GM18861 (cell line): ENCODE measurements around the gene CSTF1.

Experiments used
- ATAC-seq: cut with Tn5 transposase; IDR thresholded peaks from one replicate; pipeline ENCODE4 v1.9.1; 2021; ENCODE audit not compliant: unreplicated experiment

CSTF1 gene

DNA sequence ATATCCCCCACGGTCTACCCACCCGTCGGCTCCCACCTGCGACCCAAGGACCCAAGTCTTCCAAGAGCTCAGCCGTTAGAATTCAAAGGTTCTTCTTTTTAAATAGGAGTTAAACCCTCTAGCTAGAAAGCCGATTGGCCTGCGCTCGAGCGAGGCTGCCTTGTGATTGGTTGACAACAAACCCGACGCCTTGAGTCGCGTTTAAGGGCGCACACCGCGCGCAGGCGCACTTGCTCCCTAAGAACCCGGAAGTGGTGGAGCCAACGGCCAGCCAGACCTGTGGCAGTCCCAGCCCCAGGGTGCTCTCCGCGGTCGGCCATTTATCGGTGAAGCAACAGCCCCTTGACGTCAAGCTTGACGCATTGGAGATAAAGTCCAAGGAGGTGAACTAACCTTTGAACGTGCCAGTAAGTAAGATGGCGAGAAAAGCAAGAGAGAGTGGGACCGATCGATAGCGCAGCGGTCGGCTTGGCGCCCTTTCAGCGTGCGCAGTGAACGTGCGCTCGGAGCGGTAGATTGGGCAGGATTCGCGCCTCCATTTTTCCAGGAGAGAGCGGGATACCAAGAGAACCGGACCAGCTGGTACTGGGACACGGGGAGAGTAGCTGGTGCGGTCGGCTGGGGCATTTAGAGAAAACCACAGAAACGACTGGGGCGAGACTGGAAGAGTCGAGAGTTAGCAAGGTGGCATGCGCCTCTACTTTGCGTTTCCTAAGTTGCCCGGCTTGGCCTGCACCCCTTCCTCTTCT lies at the start of gene CSTF1, which contains the start of gene AURKA:
Gene CSTF1 (plus strand): TSS at position 514 of the 749 bp plus-strand sequence. CDS start 2,908 bp downstream, outside the sequence.
Gene AURKA (minus strand): TSS at position 84 of the 749 bp plus-strand sequence. CDS start 4,018 bp downstream, outside the sequence.
- peak; percentile 94 for ATAC-seq

DNA sequence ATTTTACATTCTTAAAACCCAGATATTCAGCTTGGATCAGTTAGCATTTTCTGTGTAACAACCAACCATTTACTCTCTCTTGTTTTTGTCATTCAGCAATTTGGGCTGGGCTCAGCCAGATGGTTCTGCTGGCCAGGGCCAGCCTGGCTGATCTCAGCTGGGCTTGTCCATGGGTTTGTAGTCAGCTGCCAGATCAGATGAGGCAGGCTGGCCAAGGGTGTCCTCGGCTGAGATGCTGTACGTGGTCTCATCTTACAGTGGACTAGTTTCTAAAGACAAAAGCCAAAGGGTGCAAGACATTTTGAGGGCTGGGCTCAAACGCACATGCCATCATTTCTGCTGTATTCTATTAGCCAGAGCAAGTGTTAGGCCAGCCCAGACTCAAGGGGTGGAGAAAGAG lies 49.7 kb upstream of the CSTF1 start:
- no peak for ATAC-seq

DNA sequence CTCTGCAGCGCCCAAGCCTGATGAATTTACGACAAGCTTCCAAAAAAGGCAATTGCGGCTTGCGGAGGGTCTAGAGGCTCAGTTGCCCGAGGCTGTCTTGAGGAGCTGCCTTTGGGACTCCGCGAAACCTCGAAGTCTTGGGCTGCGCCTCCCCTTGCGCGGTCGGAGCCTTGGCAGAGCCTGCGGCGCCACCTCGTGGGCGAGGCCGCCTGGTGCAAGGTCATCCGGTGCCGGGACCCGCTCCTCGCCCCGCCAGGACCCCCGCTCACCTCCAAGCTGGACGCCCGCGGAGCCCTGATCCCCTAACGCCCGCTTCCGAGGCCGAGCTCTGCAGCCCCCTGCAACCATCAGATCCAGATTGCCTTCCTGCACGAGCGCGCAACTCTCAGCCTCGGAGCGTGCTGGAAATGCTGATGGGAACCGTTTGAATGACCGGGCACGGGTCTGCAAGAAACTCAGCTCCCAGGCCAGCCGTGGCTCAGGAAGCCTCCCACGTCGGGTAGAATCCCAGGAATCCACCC lies 48.5 kb upstream of the CSTF1 start:
- peak; percentile 59 for ATAC-seq

DNA sequence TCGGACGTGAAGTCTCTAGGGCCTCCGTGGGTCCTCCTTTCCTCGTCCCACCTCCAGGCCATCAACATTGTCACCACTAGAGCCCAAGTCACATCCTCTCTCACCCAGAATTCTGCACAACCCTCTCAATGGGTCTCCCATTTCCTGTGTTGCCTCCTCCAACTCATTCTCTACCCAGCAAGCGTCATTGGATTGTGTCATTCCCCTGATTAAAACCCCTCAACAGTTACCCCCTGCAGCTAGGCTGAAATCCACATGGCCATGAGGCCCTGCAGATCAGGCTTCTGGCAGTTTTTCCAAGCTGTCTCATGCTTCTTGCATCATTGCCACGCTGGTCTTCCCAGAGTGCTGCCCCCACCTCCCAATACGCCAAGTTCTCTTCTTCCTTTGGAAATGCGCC lies 46.5 kb upstream of the CSTF1 start:
- no peak for ATAC-seq

DNA sequence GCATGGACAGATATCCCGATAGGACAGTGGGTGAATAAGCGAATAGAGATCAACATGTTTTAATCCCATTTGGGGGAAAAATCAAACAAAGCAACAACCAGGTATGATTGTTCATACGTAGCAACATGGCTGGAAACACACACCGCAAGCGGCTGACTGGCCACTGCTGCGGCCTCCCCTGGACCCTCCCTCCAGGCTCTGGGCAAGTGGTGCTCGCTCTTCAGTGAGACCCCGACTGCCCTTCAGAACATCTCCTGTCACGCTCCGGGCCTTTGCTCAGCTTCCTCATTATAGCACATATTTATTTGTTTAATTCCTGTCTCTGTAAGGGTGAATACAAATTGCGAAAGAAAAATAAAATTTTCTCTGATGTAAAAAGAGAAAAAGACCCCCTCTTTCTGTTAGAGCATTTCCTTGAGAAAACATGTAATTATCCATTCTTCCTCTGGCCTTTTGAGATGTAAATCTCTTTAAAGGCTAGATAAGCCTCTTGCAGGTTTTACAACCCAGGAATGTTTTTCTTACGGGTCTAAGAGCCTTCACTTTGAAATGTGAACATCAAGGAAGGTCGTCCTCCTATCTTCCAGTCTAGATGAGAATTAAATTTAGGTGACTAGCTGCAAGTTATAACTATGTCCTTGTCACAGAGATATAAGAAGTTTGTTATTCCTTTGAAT lies 44.7 kb upstream of the CSTF1 start:
- no peak for ATAC-seq

DNA sequence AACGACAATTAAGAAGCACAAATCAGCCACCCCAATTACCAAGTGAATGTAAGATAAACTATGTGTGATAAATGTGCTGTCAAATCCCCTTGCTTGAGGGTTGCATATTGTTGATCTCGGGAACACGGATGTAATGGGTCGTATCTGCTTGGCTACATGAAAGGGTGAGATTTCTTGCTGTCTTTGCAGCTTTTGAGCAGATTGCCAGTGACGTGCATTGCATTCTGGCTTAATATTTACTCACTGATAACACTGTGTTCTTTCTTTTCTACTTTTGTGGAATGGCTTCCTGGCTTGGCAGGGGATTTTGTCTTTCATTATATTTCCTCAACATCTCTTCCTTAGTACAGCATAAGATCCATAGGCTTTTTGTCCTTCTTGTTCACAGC lies 44.1 kb upstream of the CSTF1 start:
- ATAC-seq: no peak

DNA sequence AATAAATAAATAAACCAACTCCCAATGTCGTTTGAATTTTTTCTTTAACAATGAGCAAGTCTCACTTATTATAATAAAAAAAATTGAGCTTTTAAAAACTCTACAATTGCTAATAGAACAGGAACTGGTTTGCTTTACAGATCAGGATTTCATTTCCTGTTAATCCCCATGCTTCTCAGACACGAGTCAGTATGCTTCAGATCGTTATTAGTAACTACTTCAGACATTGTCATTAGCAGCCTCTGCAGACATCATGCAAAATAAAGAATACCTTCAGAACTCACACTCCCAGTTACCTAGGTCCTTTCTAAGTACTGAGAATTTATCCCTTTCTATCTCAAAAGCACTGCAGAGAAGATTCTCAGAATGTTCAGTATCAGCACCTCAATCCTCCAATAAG lies 43.7 kb upstream of the CSTF1 start:
- ATAC-seq: no peak

DNA sequence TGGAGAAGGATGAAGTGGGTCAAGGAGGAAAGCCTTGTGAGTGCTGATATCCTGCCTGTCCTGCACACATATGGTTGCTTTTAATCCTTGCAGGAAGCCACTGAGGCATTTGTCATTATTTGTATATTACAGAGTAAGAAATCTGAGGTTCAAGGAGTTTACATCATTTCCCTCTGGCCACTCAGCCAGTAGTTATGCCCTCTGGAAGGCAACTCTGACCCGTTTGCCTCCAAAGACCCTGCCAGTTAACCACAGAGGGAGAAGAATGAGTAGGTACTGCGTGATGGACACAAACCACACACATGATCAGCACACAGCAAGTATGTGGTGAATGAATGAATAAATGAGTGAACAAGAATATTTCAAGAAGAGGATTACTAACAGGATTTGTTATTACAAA lies 41.6 kb upstream of the CSTF1 start:
- no peak for ATAC-seq

DNA sequence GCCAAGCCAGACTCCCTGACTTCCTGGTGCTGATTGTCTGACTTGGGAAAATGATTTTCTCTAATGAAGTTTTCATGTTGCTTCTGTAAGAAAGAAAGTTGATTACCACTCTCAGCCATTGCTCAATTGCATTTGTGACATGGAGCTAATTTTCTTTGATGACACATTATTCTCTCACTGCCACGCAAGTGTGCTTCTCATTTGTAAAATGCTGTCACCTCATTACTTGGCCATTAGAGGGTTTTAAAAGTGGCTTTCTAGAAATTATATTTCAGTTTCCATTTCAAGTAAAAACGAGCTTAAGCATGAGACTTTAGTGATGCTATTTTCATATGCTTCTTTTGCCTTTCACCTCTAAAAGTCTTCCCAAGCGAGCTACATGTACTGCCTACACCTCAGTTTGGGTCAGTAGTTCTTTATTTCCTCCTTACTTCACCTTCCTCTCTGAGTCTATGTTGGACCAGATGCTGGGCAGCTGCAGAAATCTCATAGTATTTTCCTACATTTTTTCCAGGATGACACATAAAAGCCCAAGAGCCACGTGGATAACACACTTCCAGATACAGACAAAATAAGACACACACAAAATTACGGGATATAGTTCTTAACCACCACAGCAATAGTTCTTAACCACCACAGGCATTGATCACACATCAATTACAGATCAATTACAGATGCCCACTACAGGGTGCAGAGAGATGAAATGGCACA lies 39.9 kb upstream of the CSTF1 start:
- no peak for ATAC-seq

DNA sequence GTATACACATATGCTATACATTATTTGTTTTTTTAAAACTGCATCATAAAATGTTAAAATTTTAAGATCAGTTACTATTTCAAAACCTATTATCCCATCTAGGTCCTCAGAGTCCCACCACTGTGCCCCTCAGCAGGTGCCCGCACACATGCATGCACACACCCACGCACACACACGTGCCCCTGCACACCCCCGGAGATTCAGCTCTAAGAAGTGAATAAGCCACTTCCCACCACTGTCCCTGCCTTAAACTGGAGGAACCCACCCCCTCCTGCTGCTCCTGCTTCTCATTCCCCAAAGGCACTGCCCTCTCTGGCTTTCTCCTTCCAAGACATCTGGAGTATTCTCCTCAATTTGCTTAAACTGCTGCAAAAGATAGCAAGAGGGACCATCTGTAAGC lies 39.1 kb upstream of the CSTF1 start:
- no peak for ATAC-seq

DNA sequence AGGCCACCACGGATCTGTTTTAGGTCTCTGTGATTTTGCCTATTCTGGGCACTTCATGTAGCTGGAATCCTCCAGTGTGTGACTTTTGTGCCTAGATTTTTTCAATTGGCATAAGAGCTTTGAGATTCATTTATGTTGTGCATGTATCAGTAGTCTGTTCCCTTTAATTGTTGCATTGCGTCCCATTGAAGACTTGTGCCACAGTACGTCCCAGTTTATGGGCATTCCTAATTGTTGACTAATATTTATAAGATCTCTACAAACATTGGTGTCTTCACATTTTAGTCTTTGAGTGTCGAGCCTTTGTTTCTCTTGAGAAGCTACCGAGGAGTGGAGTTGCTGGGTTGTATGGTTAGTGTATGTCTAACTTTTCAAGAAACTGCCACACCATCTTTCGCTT lies 34.4 kb upstream of the CSTF1 start:
- no peak for ATAC-seq

DNA sequence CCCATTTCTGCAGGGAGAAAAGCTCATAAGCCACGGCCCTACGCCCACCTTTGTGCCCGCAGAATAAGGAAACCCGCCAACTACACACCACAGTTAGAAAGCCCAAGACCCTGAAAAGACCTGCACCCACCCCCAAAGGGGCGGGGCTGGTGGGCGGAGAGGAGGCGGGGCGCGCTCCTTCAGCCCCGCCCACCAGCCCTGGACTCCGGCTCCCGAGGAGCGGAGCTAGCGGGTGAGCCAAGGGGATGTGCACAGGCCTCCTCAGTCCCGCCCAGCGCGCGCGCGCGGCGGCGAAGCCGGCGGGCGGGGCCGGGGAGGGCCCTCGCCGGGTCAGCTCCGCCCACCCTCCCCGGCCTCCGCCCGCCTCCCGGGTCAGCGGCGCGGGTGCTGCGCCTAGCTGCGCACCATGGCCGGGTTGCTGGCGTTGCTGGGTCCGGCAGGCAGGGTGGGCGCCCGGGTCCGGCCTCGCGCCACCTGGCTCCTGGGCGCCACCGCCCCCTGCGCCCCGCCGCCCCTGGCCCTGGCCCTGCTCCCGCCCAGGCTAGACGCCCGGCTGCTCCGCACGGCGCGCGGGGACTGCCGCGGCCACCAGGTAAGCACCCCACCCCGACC lies 33.7 kb upstream of the CSTF1 start, which contains the start of gene FAM210B:
Gene FAM210B (plus strand): TSS at position 375 of the 612 bp plus-strand sequence. CDS start 32 bp downstream, at position 407.
- peak; percentile 93 for ATAC-seq

DNA sequence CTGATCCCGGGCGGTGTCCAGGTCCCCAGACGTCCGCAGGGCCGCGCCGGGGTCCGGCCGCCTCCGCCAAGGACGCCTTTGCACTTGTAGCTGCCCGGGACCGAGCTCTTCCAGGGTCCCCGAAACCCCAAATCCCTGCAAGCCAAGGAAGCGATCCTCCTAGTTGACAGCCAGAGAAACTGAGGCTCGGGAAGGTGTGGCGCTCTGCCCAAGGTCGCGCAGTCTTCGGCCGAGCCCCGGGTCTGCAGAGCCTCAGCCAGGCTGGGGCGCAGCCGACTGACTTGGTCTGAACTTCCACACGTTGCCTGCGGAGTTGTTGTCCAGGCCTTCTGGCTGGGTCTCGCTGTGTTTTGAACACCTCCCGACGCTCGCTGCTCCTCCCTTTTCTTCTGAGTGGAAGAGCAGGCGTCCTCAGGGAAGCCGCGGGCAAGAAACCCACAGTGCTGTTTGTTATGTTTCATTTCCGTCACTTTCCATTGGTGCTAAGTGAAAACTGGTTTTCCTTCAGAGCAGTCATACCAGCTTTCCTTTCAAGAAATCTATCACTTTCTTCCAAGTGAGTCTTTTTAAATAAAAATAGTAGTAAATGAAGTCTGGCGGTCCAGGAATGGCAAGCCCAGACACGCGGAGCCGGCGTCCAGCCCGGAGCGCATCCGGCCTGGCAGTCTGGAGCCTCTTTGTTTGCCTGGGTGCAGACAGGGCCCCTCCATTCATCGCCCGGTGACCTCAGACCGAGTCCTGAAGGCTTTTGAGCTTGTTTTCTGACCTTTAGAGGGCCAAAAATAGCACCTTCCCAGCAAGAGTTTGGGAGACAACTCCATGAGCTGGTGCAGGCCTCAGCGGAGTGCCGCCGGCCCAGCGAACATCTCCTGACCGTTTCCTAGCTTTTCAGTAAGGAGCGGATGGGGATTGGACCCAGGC lies 33.0 kb upstream of the CSTF1 start:
- ATAC-seq: no peak

DNA sequence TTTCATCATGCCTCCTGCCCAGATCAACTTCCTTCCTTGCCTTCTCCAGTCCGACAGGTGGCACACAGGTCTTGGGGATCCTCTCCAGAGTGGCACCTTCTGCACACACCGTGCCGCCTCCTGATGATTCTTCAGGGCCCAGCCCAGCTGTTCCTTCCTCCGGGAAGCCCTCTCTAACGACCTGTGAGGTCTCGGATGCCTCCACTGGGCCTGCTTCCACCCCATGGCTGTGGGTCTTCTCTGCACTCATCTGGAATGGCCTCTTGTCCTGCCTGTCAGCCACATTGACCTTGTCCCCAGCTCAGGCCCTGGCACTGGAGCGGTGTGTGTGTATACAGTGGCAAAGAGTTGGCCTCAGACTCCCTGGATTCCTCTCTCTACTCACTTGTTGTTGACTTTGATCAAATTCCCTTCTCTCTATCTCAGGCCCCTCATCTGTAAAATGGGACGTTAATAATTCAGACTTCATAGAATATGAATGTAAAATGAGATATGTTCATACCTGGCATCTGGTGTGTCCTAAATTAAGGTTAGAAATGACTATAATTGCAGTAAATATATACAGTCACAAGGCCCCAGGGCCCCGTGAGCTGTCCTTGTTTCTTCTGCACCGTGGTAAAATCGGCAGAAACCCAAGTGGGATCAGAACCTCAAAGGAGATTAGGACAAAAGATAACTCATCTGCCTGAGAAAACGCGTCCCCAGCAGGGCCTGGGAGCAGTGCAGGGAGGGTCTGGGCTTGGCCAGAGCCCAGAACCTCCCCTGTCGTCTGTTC lies 32.1 kb upstream of the CSTF1 start:
- no peak for ATAC-seq

DNA sequence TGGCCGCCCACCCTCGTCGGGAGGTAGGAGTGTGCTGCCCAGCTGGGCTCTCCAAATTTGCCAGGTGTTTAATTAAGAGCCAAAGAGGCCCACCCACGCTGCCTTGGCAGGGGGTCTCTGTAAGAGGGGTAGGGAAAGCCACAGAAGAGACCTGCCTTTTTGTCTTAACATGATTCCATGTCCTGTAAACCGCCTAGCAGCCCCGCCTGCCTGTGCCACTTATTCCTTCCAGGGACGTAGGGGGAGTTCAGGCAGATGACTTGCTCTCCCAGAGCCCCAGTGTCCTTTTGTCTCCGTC lies 31.6 kb upstream of the CSTF1 start:
- ATAC-seq: no peak

DNA sequence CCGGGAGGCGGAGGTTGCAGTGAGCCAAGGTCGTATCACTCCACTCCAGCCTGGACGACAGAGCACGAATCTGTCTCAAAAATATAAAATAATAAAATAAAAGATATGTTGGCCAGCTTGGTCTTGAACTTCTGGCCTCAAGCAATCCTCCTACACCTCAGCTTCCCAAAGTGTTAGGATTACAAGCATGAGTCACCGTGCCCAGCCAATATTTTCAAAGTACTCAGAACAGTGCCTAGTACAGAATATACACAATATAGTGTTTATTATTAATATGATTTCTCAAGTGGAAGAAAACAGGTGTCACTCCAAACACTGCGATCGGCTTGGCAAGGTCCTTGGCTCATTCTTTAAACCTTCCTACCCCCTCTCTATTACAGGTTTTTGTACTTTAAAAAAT lies 30.5 kb upstream of the CSTF1 start:
- ATAC-seq: no peak

DNA sequence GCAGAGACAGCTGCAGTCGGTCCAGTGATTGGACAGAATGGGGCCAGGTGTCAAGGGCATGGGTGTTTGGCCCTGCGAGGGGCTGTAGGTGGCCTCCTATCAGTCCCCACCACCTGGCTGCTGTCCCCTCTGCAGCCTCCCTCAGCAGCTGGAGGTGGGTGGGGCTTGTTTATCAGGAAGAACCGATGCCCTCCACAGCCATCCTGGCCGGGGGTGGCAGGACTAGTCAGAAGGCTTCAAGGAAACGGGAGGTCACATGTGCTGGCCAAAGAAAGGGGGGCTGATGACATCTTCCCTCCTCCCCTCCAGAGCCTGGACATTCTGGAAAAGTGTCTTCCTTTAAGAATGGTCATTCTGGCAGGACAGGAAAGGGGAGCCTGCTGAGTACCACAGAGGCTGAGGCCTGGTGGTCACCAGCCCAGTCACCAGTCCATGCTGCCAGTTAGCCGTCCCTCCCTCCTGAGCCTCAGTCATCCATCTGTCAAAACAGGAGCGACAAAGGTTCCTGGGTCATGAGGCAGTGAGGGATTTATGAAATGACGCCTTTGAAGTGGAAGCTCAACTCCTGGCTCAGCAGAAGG lies 29.5 kb upstream of the CSTF1 start:
- ATAC-seq: no peak

DNA sequence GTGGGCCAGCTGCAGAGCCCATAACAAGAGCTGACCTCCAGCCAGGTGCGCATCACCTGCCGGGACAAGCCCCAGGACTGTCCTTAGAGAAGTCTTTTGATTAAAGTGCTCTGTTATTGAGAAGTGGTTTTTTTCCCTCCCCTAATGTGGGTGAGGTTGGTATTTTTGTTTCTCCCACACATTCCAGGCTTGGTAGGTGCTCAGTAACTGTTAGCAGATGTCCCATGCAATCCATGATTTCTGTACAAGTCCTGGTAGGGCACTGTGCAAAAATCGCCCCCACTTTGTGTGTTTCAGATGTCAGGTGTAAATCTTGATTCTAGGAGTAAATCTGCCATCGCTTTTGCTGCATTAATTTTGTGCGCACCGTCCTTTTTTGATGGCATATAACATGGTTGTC lies 29.0 kb upstream of the CSTF1 start:
- ATAC-seq: no peak
